Measurements from ENCODE around the gene ADGRB2.

Gene ADGRB2

GRCh38 chr1:31787261-31787660 is 23.1 kb upstream of the ADGRB2 start:
- H2AFZ ChIP-seq (ENCODE audit: low read depth, low read length): no peak overlapping the region
- peaks cover 0 to 4% of the 10 kb centered on the region in 2 experiments for H3K27me3 ChIP-seq (ENCODE audit: control insufficient read depth in 1 of 2, insufficient read depth in 1 of 2, low read length in 2 of 2)
- no peak overlapping the region for H2BK120ac ChIP-seq (ENCODE audit: low read depth, low read length)
- H2BK12ac ChIP-seq (ENCODE audit: low read length in 2 of 2): peak overlapping the region; percentile 40 to 47
- peaks cover 0 to 7% of the 10 kb centered on the region in 2 experiments for H3K36me3 ChIP-seq (ENCODE audit: control insufficient read depth in 1 of 2, insufficient read depth in 2 of 2, low read depth in 1 of 2, low read length in 2 of 2)
- H3K18ac ChIP-seq (ENCODE audit: low read depth in 1 of 2, low read length in 2 of 2): no peak overlapping the region
- H3K4me2 ChIP-seq (ENCODE audit: low read length, poor library complexity, severe bottlenecking): no peak overlapping the region
- no peak overlapping the region for H4K8ac ChIP-seq (ENCODE audit: low read length)
- no peak for DNase-seq
- no peaks in the 10 kb centered on the region for H3K79me1 ChIP-seq (replicated peaks; ENCODE audit: low read length, poor library complexity, severe bottlenecking)
- H3K27ac ChIP-seq (ENCODE audit: low read length, poor library complexity, severe bottlenecking): no peak overlapping the region
- WGBS: 90% methylated on average over 3 of the region's 3 CpGs
- H2BK15ac ChIP-seq (ENCODE audit: low read depth, poor library complexity, severe bottlenecking): no peak overlapping the region
- no peak overlapping the region for H2BK5ac ChIP-seq (ENCODE audit: low read depth, low read length, poor library complexity, severe bottlenecking)
- peak overlapping the region in 1 of 2 experiments; percentile 43 for H3K4ac ChIP-seq (ENCODE audit: low read depth in 1 of 2, low read length in 2 of 2)
- H3K14ac ChIP-seq (ENCODE audit: low read length in 2 of 2): no peak overlapping the region
- peaks cover 8% of the 10 kb centered on the region for H3K4me1 ChIP-seq (ENCODE audit: control insufficient read depth, insufficient read depth, low read depth, low read length)
- H3K4me3 ChIP-seq (ENCODE audit: insufficient read depth in 1 of 2, low read depth in 1 of 2, low read length in 2 of 2): no peak overlapping the region
- no peak overlapping the region for H2AK5ac ChIP-seq (ENCODE audit: low read length, severe bottlenecking)
- no peak overlapping the region for H4K91ac ChIP-seq (ENCODE audit: low read length)
- H3K23ac ChIP-seq (ENCODE audit: low read length in 2 of 2): no peak overlapping the region
- no peaks in the 10 kb centered on the region for H3K9me3 ChIP-seq (ENCODE audit: control insufficient read depth, low read length)
- peak overlapping the region; percentile 91 for H3K9ac ChIP-seq (ENCODE audit: low read length)

GRCh38 chr1:31786366-31787060 is 22.4 kb upstream of the ADGRB2 start:
- H4K91ac ChIP-seq (ENCODE audit: low read length): no peak overlapping the region
- WGBS: 94% methylated on average over 16 of the region's 16 CpGs
- no peak overlapping the region for H2BK120ac ChIP-seq (ENCODE audit: low read depth, low read length)

GRCh38 chr1:31785947-31786290 is 21.8 kb upstream of the ADGRB2 start:
- Histone ChIP-seq H3K23ac (ENCODE audit: low read length in 2 of 2) (no peak overlapping the region), H2AFZ (ENCODE audit: low read depth, low read length) (no peak overlapping the region), H4K91ac (ENCODE audit: low read length) (no peak overlapping the region), H3K9ac (ENCODE audit: low read length) (no peak overlapping the region), H3K18ac (ENCODE audit: low read depth in 1 of 2, low read length in 2 of 2) (no peak overlapping the region), H3K36me3 (ENCODE audit: control insufficient read depth in 1 of 2, insufficient read depth in 2 of 2, low read depth in 1 of 2, low read length in 2 of 2) (no peaks in the 10 kb centered on the region), H3K27me3 (ENCODE audit: control insufficient read depth in 1 of 2, insufficient read depth in 1 of 2, low read length in 2 of 2) (peaks cover 0 to 5% of the 10 kb centered on the region in 2 experiments), H2BK15ac (ENCODE audit: low read depth, poor library complexity, severe bottlenecking) (no peak overlapping the region), H2AK5ac (ENCODE audit: low read length, severe bottlenecking) (no peak overlapping the region), H2BK120ac (ENCODE audit: low read depth, low read length) (no peak overlapping the region), H2BK12ac (ENCODE audit: low read length in 2 of 2) (no peak overlapping the region), H3K4me3 (ENCODE audit: insufficient read depth in 1 of 2, low read depth in 1 of 2, low read length in 2 of 2) (no peak overlapping the region), H4K8ac (ENCODE audit: low read length) (no peak overlapping the region), H3K4me1 (ENCODE audit: control insufficient read depth, insufficient read depth, low read depth, low read length) (peaks cover 9% of the 10 kb centered on the region), H2BK5ac (ENCODE audit: low read depth, low read length, poor library complexity, severe bottlenecking) (no peak overlapping the region), H3K79me1 (replicated peaks; ENCODE audit: low read length, poor library complexity, severe bottlenecking) (no peaks in the 10 kb centered on the region), H3K27ac (ENCODE audit: low read length, poor library complexity, severe bottlenecking) (no peak overlapping the region), H3K4ac (ENCODE audit: low read depth in 1 of 2, low read length in 2 of 2) (no peak overlapping the region), H3K9me3 (ENCODE audit: control insufficient read depth, low read length) (no peaks in the 10 kb centered on the region), H3K14ac (ENCODE audit: low read length in 2 of 2) (no peak overlapping the region), H3K4me2 (ENCODE audit: low read length, poor library complexity, severe bottlenecking) (no peak overlapping the region)
- WGBS: 84% methylated on average over 3 of the region's 3 CpGs
- no peak for DNase-seq

More at GRCh38 chr1:31786366-31787060, 22.4 kb upstream of the ADGRB2 start:
- Histone ChIP-seq H2BK5ac (ENCODE audit: low read depth, low read length, poor library complexity, severe bottlenecking) (no peak overlapping the region), H3K4ac (ENCODE audit: low read depth in 1 of 2, low read length in 2 of 2) (no peak overlapping the region), H3K4me2 (ENCODE audit: low read length, poor library complexity, severe bottlenecking) (no peak overlapping the region), H3K27me3 (ENCODE audit: control insufficient read depth in 1 of 2, insufficient read depth in 1 of 2, low read length in 2 of 2) (peaks cover 0 to 5% of the 10 kb centered on the region in 2 experiments), H4K8ac (ENCODE audit: low read length) (no peak overlapping the region), H3K14ac (ENCODE audit: low read length in 2 of 2) (no peak overlapping the region), H3K4me3 (ENCODE audit: insufficient read depth in 1 of 2, low read depth in 1 of 2, low read length in 2 of 2) (no peak overlapping the region), H3K9me3 (ENCODE audit: control insufficient read depth, low read length) (no peaks in the 10 kb centered on the region), H2AFZ (ENCODE audit: low read depth, low read length) (no peak overlapping the region), H3K27ac (ENCODE audit: low read length, poor library complexity, severe bottlenecking) (no peak overlapping the region), H3K18ac (ENCODE audit: low read depth in 1 of 2, low read length in 2 of 2) (no peak overlapping the region), H2AK5ac (ENCODE audit: low read length, severe bottlenecking) (no peak overlapping the region), H2BK15ac (ENCODE audit: low read depth, poor library complexity, severe bottlenecking) (no peak overlapping the region), H3K9ac (ENCODE audit: low read length) (no peak overlapping the region), H3K36me3 (ENCODE audit: control insufficient read depth in 1 of 2, insufficient read depth in 2 of 2, low read depth in 1 of 2, low read length in 2 of 2) (peaks cover 0 to 2% of the 10 kb centered on the region in 2 experiments), H2BK12ac (ENCODE audit: low read length in 2 of 2) (no peak overlapping the region), H3K4me1 (ENCODE audit: control insufficient read depth, insufficient read depth, low read depth, low read length) (peaks cover 9% of the 10 kb centered on the region), H3K23ac (ENCODE audit: low read length in 2 of 2) (no peak overlapping the region), H3K79me1 (replicated peaks; ENCODE audit: low read length, poor library complexity, severe bottlenecking) (no peaks in the 10 kb centered on the region)
- DNase-seq: no peak

GRCh38 chr1:31785020-31785946 is 21.1 kb upstream of the ADGRB2 start:
- peaks cover 9% of the 10 kb centered on the region for H3K4me1 ChIP-seq (ENCODE audit: control insufficient read depth, insufficient read depth, low read depth, low read length)
- H3K9me3 ChIP-seq (ENCODE audit: control insufficient read depth, low read length): no peaks in the 10 kb centered on the region
- H3K27ac ChIP-seq (ENCODE audit: low read length, poor library complexity, severe bottlenecking): no peak overlapping the region
- WGBS: 87% methylated on average over 20 of the region's 20 CpGs
- H2BK15ac ChIP-seq (ENCODE audit: low read depth, poor library complexity, severe bottlenecking): no peak overlapping the region
- no peak overlapping the region for H2AFZ ChIP-seq (ENCODE audit: low read depth, low read length)
- H3K14ac ChIP-seq (ENCODE audit: low read length in 2 of 2): peak overlapping the region in 1 of 2 experiments; percentile 19
- no peak overlapping the region for H2BK120ac ChIP-seq (ENCODE audit: low read depth, low read length)
- H3K4me2 ChIP-seq (ENCODE audit: low read length, poor library complexity, severe bottlenecking): no peak overlapping the region
- H2BK5ac ChIP-seq (ENCODE audit: low read depth, low read length, poor library complexity, severe bottlenecking): no peak overlapping the region
- H4K8ac ChIP-seq (ENCODE audit: low read length): no peak overlapping the region
- H3K79me1 ChIP-seq (replicated peaks; ENCODE audit: low read length, poor library complexity, severe bottlenecking): no peaks in the 10 kb centered on the region
- no peak overlapping the region for H3K23ac ChIP-seq (ENCODE audit: low read length in 2 of 2)
- H2BK12ac ChIP-seq (ENCODE audit: low read length in 2 of 2): no peak overlapping the region
- no peak overlapping the region for H3K9ac ChIP-seq (ENCODE audit: low read length)
- no peak for DNase-seq
- no peak overlapping the region for H3K4me3 ChIP-seq (ENCODE audit: insufficient read depth in 1 of 2, low read depth in 1 of 2, low read length in 2 of 2)
- H3K18ac ChIP-seq (ENCODE audit: low read depth in 1 of 2, low read length in 2 of 2): no peak overlapping the region
- H4K91ac ChIP-seq (ENCODE audit: low read length): no peak overlapping the region
- no peak overlapping the region for H2AK5ac ChIP-seq (ENCODE audit: low read length, severe bottlenecking)
- peaks cover 0 to 5% of the 10 kb centered on the region in 2 experiments for H3K27me3 ChIP-seq (ENCODE audit: control insufficient read depth in 1 of 2, insufficient read depth in 1 of 2, low read length in 2 of 2)
- H3K4ac ChIP-seq (ENCODE audit: low read depth in 1 of 2, low read length in 2 of 2): no peak overlapping the region
- H3K36me3 ChIP-seq (ENCODE audit: control insufficient read depth in 1 of 2, insufficient read depth in 2 of 2, low read depth in 1 of 2, low read length in 2 of 2): no peaks in the 10 kb centered on the region

Measured in mesenchymal stem cell (in vitro differentiated cells and primary cell).